PC-3 (cell line): Measurements from ENCODE around the gene SLC15A4. TPM values are rescaled to one million over a fixed set of nuclear protein-coding genes. Genes with fewer than 3 reads are reported as not detected.

Source experiments
- ATAC-seq: fragments of 200-7000 bp; cut with Tn5 transposase; 2 replicates; pipeline ENCODE4 v1.9.1; 2020; ENCODE audit warnings: mild to moderate bottlenecking, moderate library complexity
- BruUV-seq: library from RNA; stranded (reverse); fragments of 400-500 nt; replicated peaks from 2 replicates; lab custom pipeline; 2021; lab: Mats Ljungman, UMichigan
- CTCF ChIA-PET: fragments of 300-600 bp; sonication (Branson Sonifier 250); formaldehyde crosslinking; loops from one replicate; lab custom pipeline; 2022; ENCODE audit warnings: antibody characterized with exemption; lab: Charles Lee
- POLR2A ChIA-PET: fragments of 300-600 bp; sonication (Branson Sonifier 250); formaldehyde crosslinking; loops from one replicate; lab custom pipeline; 2022; ENCODE audit warnings: antibody characterized with exemption; ENCODE audit not compliant: unreplicated experiment; lab: Charles Lee
- DNase-seq: peaks from one replicate; pipeline ENCODE4 v3.0.0-alpha.2; 2015
- H2AFZ ChIP-seq: fragments of 300-600 bp; sonication (generic); 2 replicates; pipeline ENCODE4 v1.6.0; 2016; ENCODE audit warnings: antibody characterized with exemption, low read length
- H3F3A ChIP-seq: fragments of 300-600 bp; sonication (generic); one replicate; pipeline ENCODE4 v1.6.0; 2017; ENCODE audit warnings: antibody characterized with exemption, low read length, control low read depth, mild to moderate bottlenecking; ENCODE audit not compliant: unreplicated experiment
- H3K27ac ChIP-seq: fragments of 300-600 bp; sonication (generic); 2 replicates; pipeline ENCODE4 v1.5.1; 2016; ENCODE audit warnings: mild to moderate bottlenecking, low read length
- H3K27me3 ChIP-seq: fragments of 300-600 bp; sonication (generic); 2 replicates; pipeline ENCODE4 v1.6.1; 2016; ENCODE audit warnings: low read length, mixed read lengths
- H3K36me3 ChIP-seq: fragments of 300-600 bp; sonication (generic); 2 replicates; pipeline ENCODE4 v1.6.1; 2016; ENCODE audit warnings: low read depth, mixed run types, low read length, mixed read lengths
- H3K4me1 ChIP-seq: fragments of 300-600 bp; sonication (generic); 2 replicates; pipeline ENCODE4 v1.5.1; 2016; ENCODE audit warnings: low read length; ENCODE audit not compliant: insufficient read depth
- H3K4me2 ChIP-seq: fragments of 300-600 bp; sonication (generic); 2 replicates; pipeline ENCODE4 v1.6.0; 2016; ENCODE audit warnings: low read length
- H3K4me3 ChIP-seq: fragments of 300-600 bp; sonication (generic); 2 replicates; pipeline ENCODE4 v1.5.1; 2016; ENCODE audit warnings: mild to moderate bottlenecking, low read length, mixed read lengths
- H3K79me2 ChIP-seq: fragments of 300-600 bp; sonication (generic); 2 replicates; pipeline ENCODE4 v1.6.1; 2017; ENCODE audit warnings: low read length, mixed read lengths
- H3K9ac ChIP-seq: fragments of 300-600 bp; sonication (generic); 2 replicates; pipeline ENCODE4 v1.6.0; 2016; ENCODE audit warnings: mild to moderate bottlenecking, low read length
- H3K9me2 ChIP-seq: fragments of 300-600 bp; sonication (generic); replicated peaks from 2 replicates; pipeline ENCODE4 v1.6.1; 2016; ENCODE audit warnings: mixed run types, low read length, mixed read lengths
- H3K9me3 ChIP-seq: fragments of 300-600 bp; sonication (generic); 2 replicates; pipeline ENCODE4 v1.6.1; 2016; ENCODE audit warnings: low read length, mixed read lengths
- H4K20me1 ChIP-seq: fragments of 300-600 bp; sonication (generic); 2 replicates; pipeline ENCODE4 v1.6.1; 2016; ENCODE audit warnings: low read length, mixed read lengths
- CTCF ChIP-seq: fragments of 300-600 bp; sonication (generic); conservative IDR thresholded peaks from 2 replicates; pipeline ENCODE4 v1.5.1; 2017; ENCODE audit warnings: antibody characterized with exemption, low read depth, mild to moderate bottlenecking, low read length
- EZH2 ChIP-seq: fragments of 300-600 bp; sonication (generic); IDR thresholded peaks from one replicate; pipeline ENCODE4 v1.6.1; 2017; ENCODE audit warnings: antibody characterized with exemption, mild to moderate bottlenecking, low read length; ENCODE audit not compliant: unreplicated experiment
- EZH2phosphoT487 ChIP-seq: fragments of 300-600 bp; sonication (generic); IDR thresholded peaks from 2 replicates; pipeline ENCODE4 v1.6.1; 2018; ENCODE audit warnings: mild to moderate bottlenecking, antibody characterized with exemption, low read length, borderline replicate concordance
- intact Hi-C: fragments of 100-400 bp; cut with micrococcal nuclease; formaldehyde crosslinking; loops from 2 replicates; pipeline ENCODE4 v1.9.0; 2023
- total RNA-seq: library from RNA; depleted of rRNA; stranded (reverse); fragments of >200 nt; gene quantifications from 2 replicates; pipeline ENCODE4 v1.2.3, GENCODE V29; 2014

Gene SLC15A4
- total RNA-seq, 1 experiment from 2014 or later, result 20.8 TPM

- H3K36me3 ChIP-seq, result peaks cover 60% of the 10 kb centered on the region
- H3F3A ChIP-seq, result peaks cover 3% of the 10 kb centered on the region
- H2AFZ ChIP-seq, result no peak overlapping the region
- CTCF ChIA-PET, result no interaction called here
- H3K4me3 ChIP-seq, result no peak overlapping the region
- peaks cover 26% of the 10 kb centered on the region for H3K79me2 ChIP-seq
- no peaks in the 10 kb centered on the region for H3K9me2 ChIP-seq
- BruUV-seq, result no TSS peak
- no peak overlapping the region for H3K9ac ChIP-seq
- POLR2A ChIA-PET, result no interaction called here
- peaks cover 19% of the 10 kb centered on the region for H4K20me1 ChIP-seq
- peak; percentile 57 for TF ChIP-seq CTCF
- TF ChIP-seq EZH2, result no peak
- TF ChIP-seq EZH2phosphoT487, result no peak
- DNase-seq (peak; percentile 10), ATAC-seq (no peak)
- no peak overlapping the region for H3K27ac ChIP-seq
- no peaks in the 10 kb centered on the region for H3K27me3 ChIP-seq
- peaks cover 45% of the 10 kb centered on the region for H3K4me1 ChIP-seq
- no peaks in the 10 kb centered on the region for H3K9me3 ChIP-seq
- no peak overlapping the region for H3K4me2 ChIP-seq
- intact Hi-C loops, result no loop called here
Measured at GRCh38 chr12:128798571-128799341, 25.0 kb downstream of the SLC15A4 start.

- Histone ChIP-seq H3K9me2 (no peaks in the 10 kb centered on the region), H3K27me3 (no peaks in the 10 kb centered on the region), H3F3A (peaks cover 3% of the 10 kb centered on the region), H4K20me1 (peaks cover 14% of the 10 kb centered on the region), H2AFZ (no peak overlapping the region), H3K79me2 (peaks cover 13% of the 10 kb centered on the region; the same call in 1 of the 2 replicates), H3K9me3 (no peaks in the 10 kb centered on the region), H3K4me2 (no peak overlapping the region; the same call in 1 of the 2 replicates), H3K27ac (peak overlapping the region; percentile 58), H3K36me3 (peaks cover 66% of the 10 kb centered on the region), H3K9ac (0 out of 2 replicates have a peak overlapping the region, but pooled peaks have one; percentile 14), H3K4me3 (no peak overlapping the region), H3K4me1 (peaks cover 37% of the 10 kb centered on the region)
- ChIA-PET CTCF (no interaction called here), POLR2A (interaction anchor here (0.7 kb wide), 1 partner anchor 27 kb away, joined by 3 read pairs; no protein-coding TSS in a partner anchor)
- TSS peak; percentile 88 for BruUV-seq
- peak; percentile 61 for ATAC-seq
- TF ChIP-seq CTCF, result no peak
- no peak for TF ChIP-seq EZH2phosphoT487
- no peak for TF ChIP-seq EZH2
- DNase-seq, result peak; percentile 52
- intact Hi-C loops, result no loop called here
Measured at GRCh38 chr12:128797119-128798118, 26.3 kb downstream of the SLC15A4 start.
